ENCODE data around the gene KRTAP10-3.
"Not testable (repeated sequence)": the region's sequence is repeated elsewhere in the genome, so short reads cannot be mapped to it uniquely, and the experiment has no call there.

KRTAP10-3 gene

GRCh38 chr21:44589586-44590305 lies 31.2 kb upstream of the KRTAP10-3 start:
- no peak for DNase-seq

GRCh38 chr21:44589094-44589493 lies 30.5 kb upstream of the KRTAP10-3 start:
- DNase-seq = no peak

- DNase-seq = no peak
Measured at GRCh38 chr21:44585892-44586291, 27.3 kb upstream of the KRTAP10-3 start.

GRCh38 chr21:44583800-44584147 lies 25.2 kb upstream of the KRTAP10-3 start:
- no peak for DNase-seq

- DNase-seq = no peak
Measured at GRCh38 chr21:44583089-44583799, 24.6 kb upstream of the KRTAP10-3 start.

- DNase-seq = no peak
Measured at GRCh38 chr21:44582055-44582454, 23.5 kb upstream of the KRTAP10-3 start.

- DNase-seq = no peak
Measured at GRCh38 chr21:44581158-44581557, 22.6 kb upstream of the KRTAP10-3 start.

- DNase-seq = not testable (repeated sequence)
Measured at GRCh38 chr21:44580231-44580821, 21.7 kb upstream of the KRTAP10-3 start, which contains the start of gene KRTAP10-5. Gene KRTAP10-5 (minus strand): TSS chr21:44580604. CDS start chr21:44580578, 26 bp downstream.

- no peak for DNase-seq
Measured at GRCh38 chr21:44579833-44580144, 21.2 kb upstream of the KRTAP10-3 start.

- DNase-seq = no peak
Measured at GRCh38 chr21:44579056-44579832, 20.6 kb upstream of the KRTAP10-3 start.

- DNase-seq = no peak
Measured at GRCh38 chr21:44578371-44579055, 19.9 kb upstream of the KRTAP10-3 start.

- DNase-seq = no peak
Measured at GRCh38 chr21:44576025-44576420, 17.4 kb upstream of the KRTAP10-3 start.

GRCh38 chr21:44575307-44576024 lies 16.9 kb upstream of the KRTAP10-3 start:
- no peak for DNase-seq

GRCh38 chr21:44574457-44575306 lies 16.1 kb upstream of the KRTAP10-3 start:
- DNase-seq = no peak

GRCh38 chr21:44573630-44574456 lies 15.2 kb upstream of the KRTAP10-3 start, which contains the start of gene KRTAP10-4:
Gene KRTAP10-4 (plus strand): TSS chr21:44573729. CDS start chr21:44573759, 30 bp downstream.
- DNase-seq = not testable (repeated sequence)

- no peak for DNase-seq
Measured at GRCh38 chr21:44572959-44573583, 14.5 kb upstream of the KRTAP10-3 start.

GRCh38 chr21:44571844-44572782 lies 13.5 kb upstream of the KRTAP10-3 start:
- DNase-seq = no peak

- no peak for DNase-seq
Measured at GRCh38 chr21:44571296-44571695, 12.7 kb upstream of the KRTAP10-3 start.
